Heart left ventricle (tissue), 13 donors: ENCODE results near the gene ADO.

Experiments used
- POLR2A ChIP-seq, 2 donors: fragments of 450-650 bp; IDR thresholded peaks; one replicate each; pipeline ENCODE4 v1.6.1; 2017; ENCODE audit warnings: antibody characterized with exemption in 2 of 2, mild to moderate bottlenecking in 2 of 2, moderate library complexity in 2 of 2
- TF ChIP-seq, protein P1 (sequence below), 12 donors: fragments of 200-600 bp; sonication (generic) in 4 of 12; IDR thresholded peaks; one replicate each; pipeline versions ENCODE4 v1.5.0 to v1.8.0; 2018 to 2022; ENCODE audit warnings: antibody characterized with exemption in 12 of 12, mild to moderate bottlenecking in 5 of 12
- donor health status: ischemic (EF 13 %, LVEDD 7.1; RV severe dilation, severe dysfunction).
- donor health status: DM: no; HTN: yes; CAD: no.
- donor health status: DM: no; HTN: no; CAD: no.
- donor health status: ischemic (EF 25% LVEDD 6.9; RV normal size, moderate dysfunction).
- donor health status: ischemic (EF 25% LVEDD 5.7; RV mildly dilated, moderate dysfunction).
- donor health status: ischemic (EF 35%, LVEDD 5.7; RV mildly dilated, moderate dysfunction).
- donor health status: nonischemic (EF 11% LVEDD 7.7; RV severe dilation, severe dysfunction).
- donor health status: DM: yes; HTN: yes; CAD: no.
- donor health status: PGD.
- donor health status: ischemic (EF 29% LVEDD 5.4; RV normal size, mild dysfunction).
- donor health status: nonischemic (EF 23%, LVEDD 6.1; RV moderate dilation, normal function).

DNA sequence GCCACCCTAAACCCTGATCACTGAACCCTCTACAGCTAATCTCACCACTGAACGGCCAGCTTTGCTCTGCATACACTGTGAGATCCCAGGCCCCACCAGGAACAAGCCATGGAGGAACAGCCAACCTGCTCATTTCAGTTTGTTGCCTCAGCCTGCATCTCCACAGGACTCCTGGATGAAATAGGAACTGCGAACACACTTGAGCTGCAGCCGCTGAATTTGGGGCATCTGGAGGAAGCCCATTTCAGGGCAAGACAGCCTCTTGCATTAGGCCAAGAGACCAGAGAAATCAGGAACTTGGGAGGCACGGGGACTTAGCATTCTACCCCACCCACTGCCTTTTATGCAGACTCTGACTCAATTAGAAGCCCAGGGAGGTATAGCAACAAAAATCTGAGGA is 26.2 kb downstream of the ADO start:
- TF ChIP-seq, protein P1, sequence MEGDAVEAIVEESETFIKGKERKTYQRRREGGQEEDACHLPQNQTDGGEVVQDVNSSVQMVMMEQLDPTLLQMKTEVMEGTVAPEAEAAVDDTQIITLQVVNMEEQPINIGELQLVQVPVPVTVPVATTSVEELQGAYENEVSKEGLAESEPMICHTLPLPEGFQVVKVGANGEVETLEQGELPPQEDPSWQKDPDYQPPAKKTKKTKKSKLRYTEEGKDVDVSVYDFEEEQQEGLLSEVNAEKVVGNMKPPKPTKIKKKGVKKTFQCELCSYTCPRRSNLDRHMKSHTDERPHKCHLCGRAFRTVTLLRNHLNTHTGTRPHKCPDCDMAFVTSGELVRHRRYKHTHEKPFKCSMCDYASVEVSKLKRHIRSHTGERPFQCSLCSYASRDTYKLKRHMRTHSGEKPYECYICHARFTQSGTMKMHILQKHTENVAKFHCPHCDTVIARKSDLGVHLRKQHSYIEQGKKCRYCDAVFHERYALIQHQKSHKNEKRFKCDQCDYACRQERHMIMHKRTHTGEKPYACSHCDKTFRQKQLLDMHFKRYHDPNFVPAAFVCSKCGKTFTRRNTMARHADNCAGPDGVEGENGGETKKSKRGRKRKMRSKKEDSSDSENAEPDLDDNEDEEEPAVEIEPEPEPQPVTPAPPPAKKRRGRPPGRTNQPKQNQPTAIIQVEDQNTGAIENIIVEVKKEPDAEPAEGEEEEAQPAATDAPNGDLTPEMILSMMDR (IDR thresholded peaks at IDR 0.05): no peak
- TF ChIP-seq POLR2A (IDR thresholded peaks at IDR 0.05): no peak
